HCT116 (cell line): ENCODE data around the gene TMEM184A. TPM values are rescaled to one million over a fixed set of nuclear protein-coding genes. Genes with fewer than 3 reads are reported as not detected.

Experiments used
- ATAC-seq: fragments of 200-7000 bp; cut with Tn5 transposase; 2 replicates; pipeline ENCODE4 v1.9.1; 2020; ENCODE audit warnings: mild to moderate bottlenecking, moderate library complexity
- BruUV-seq: library from RNA; stranded (reverse); fragments of 400-500 nt; replicated peaks from 2 replicates; lab custom pipeline; 2021; lab: Mats Ljungman, UMichigan
- CTCF ChIA-PET: fragments of 300-600 bp; sonication (Branson Sonifier 250); formaldehyde crosslinking; loops from one replicate; lab custom pipeline; 2021; ENCODE audit warnings: antibody characterized with exemption; lab: Charles Lee
- POLR2A ChIA-PET: fragments of 300-600, 350-600 bp; sonication (Branson Sonifier 250); formaldehyde crosslinking; loops from one replicate; lab custom pipeline; 2021; ENCODE audit warnings: antibody characterized with exemption; lab: Charles Lee
- RAD21 ChIA-PET, 2 experiments: fragments of 300-600 bp; sonication (Branson Sonifier 250); formaldehyde crosslinking; loops; one replicate each; lab custom pipeline; 2023; ENCODE audit warnings: low total read pairs in 2 of 2; ENCODE audit not compliant: uncharacterized antibody in 2 of 2, unreplicated experiment in 2 of 2, low non-redundant PET in 1 of 2; lab: Charles Lee
- DNase-seq: peaks from one replicate; pipeline ENCODE4 v3.0.0-alpha.2; 2010; ENCODE audit warnings: low read depth, low spot score
- H2AFZ ChIP-seq: fragments of 200-600 bp; shearing (Covaris generic), sonication (generic); 2 replicates; pipeline ENCODE4 v1.6.1; 2017; ENCODE audit warnings: low read depth, mixed run types, mixed read lengths, antibody characterized with exemption, low read length; ENCODE audit not compliant: poor library complexity, severe bottlenecking
- H3K27ac ChIP-seq: 2 replicates; pipeline ENCODE4 v1.5.1; 2012; ENCODE audit warnings: low read depth, low read length
- H3K27me3 ChIP-seq: fragments of 200-600 bp; sonication (generic); 2 replicates; pipeline ENCODE4 v1.6.1; 2016; ENCODE audit warnings: mixed run types, low read length, mixed read lengths; ENCODE audit not compliant: insufficient read depth
- H3K36me3 ChIP-seq, 2 experiments: fragments of 200-500 bp in 1 of 2; fragments of 200-600 bp in 1 of 2; sonication (Bioruptor generic) in 1 of 2; sonication (generic) in 1 of 2; 2 replicates each; pipeline versions ENCODE4 v1.5.1 to v1.6.1; 2014 to 2016; ENCODE audit warnings: low read length in 2 of 2, inconsistent platforms in 1 of 2, mixed read lengths in 1 of 2, mixed run types in 1 of 2; ENCODE audit not compliant: insufficient read depth in 2 of 2, control insufficient read depth in 1 of 2
- H3K4me1 ChIP-seq, 2 experiments: fragments of 200-600 bp in 1 of 2; sonication (generic) in 1 of 2; 2 replicates each; pipeline versions ENCODE4 v1.5.1 to v1.6.1; 2012 to 2017; ENCODE audit warnings: low read length in 2 of 2, inconsistent platforms in 1 of 2, mild to moderate bottlenecking in 1 of 2, mixed read lengths in 1 of 2, mixed run types in 1 of 2, moderate library complexity in 1 of 2; ENCODE audit not compliant: insufficient read depth in 2 of 2, control insufficient read depth in 1 of 2
- H3K4me2 ChIP-seq: fragments of 200-600 bp; sonication (generic); 2 replicates; pipeline ENCODE4 v1.6.1; 2017; ENCODE audit warnings: mixed run types, low read length, mixed read lengths
- H3K4me3 ChIP-seq, 2 experiments: fragments of 200-600 bp in 1 of 2; sonication (generic) in 1 of 2; replicated peaks in 1 of 2; 2 replicates each; pipeline ENCODE4 v1.5.1; 2011 to 2016; ENCODE audit warnings: low read length in 2 of 2, control low read depth in 1 of 2, low read depth in 1 of 2, mild to moderate bottlenecking in 1 of 2, mixed read lengths in 1 of 2, mixed run types in 1 of 2
- H3K79me2 ChIP-seq: fragments of 200-600 bp; sonication (generic); 2 replicates; pipeline ENCODE4 v1.6.1; 2017; ENCODE audit warnings: mild to moderate bottlenecking, mixed run types, low read length, moderate library complexity, mixed read lengths; ENCODE audit not compliant: insufficient read depth
- H3K9ac ChIP-seq: fragments of 200-600 bp; sonication (generic); 2 replicates; pipeline ENCODE4 v1.6.1; 2016; ENCODE audit warnings: low read length, mixed read lengths
- H3K9me2 ChIP-seq: fragments of 200-600 bp; sonication (generic), shearing (Covaris generic); 2 replicates; pipeline ENCODE4 v1.6.1; 2017; ENCODE audit warnings: mixed run types, mild to moderate bottlenecking, moderate library complexity; ENCODE audit not compliant: insufficient read depth
- H3K9me3 ChIP-seq, 2 experiments: fragments of 200-500 bp in 1 of 2; fragments of 200-600 bp in 1 of 2; sonication (Bioruptor generic) in 1 of 2; sonication (generic) in 1 of 2; 2 replicates each; pipeline ENCODE4 v1.6.1; 2014 to 2017; ENCODE audit warnings: low read length in 2 of 2, mixed read lengths in 2 of 2, inconsistent platforms in 1 of 2, low read depth in 1 of 2, mild to moderate bottlenecking in 1 of 2, mixed run types in 1 of 2, moderate library complexity in 1 of 2; ENCODE audit not compliant: control insufficient read depth in 1 of 2, insufficient read depth in 1 of 2
- H4K20me1 ChIP-seq: fragments of 200-600 bp; sonication (generic), shearing (Covaris generic); 2 replicates; pipeline ENCODE4 v1.6.1; 2017; ENCODE audit warnings: mixed run types, mild to moderate bottlenecking, moderate library complexity; ENCODE audit not compliant: insufficient read depth
- CEBPB ChIP-seq: IDR thresholded peaks from 2 replicates; pipeline ENCODE4 v1.6.1; 2012; ENCODE audit warnings: low read depth
- EGR1 ChIP-seq: IDR thresholded peaks from 2 replicates; pipeline ENCODE4 v1.6.1; 2012; ENCODE audit warnings: low read depth
- ELF1 ChIP-seq: IDR thresholded peaks from 2 replicates; pipeline ENCODE4 v1.6.1; 2012; ENCODE audit warnings: low read depth, borderline replicate concordance
- JUND ChIP-seq: IDR thresholded peaks from 2 replicates; pipeline ENCODE4 v1.6.1; 2012
- RAD21 ChIP-seq: IDR thresholded peaks from 2 replicates; pipeline ENCODE4 v1.6.1; 2012; ENCODE audit warnings: low read depth, mild to moderate bottlenecking
- SIN3A ChIP-seq: IDR thresholded peaks from 2 replicates; pipeline ENCODE4 v1.6.1; 2012; ENCODE audit warnings: low read depth
- SP1 ChIP-seq: IDR thresholded peaks from 2 replicates; pipeline ENCODE4 v1.6.1; 2012; ENCODE audit warnings: low read depth
- SRF ChIP-seq: IDR thresholded peaks from 2 replicates; pipeline ENCODE4 v1.6.1; 2012; ENCODE audit warnings: low read depth
- ZBTB33 ChIP-seq: IDR thresholded peaks from 2 replicates; pipeline ENCODE4 v1.6.1; 2011; ENCODE audit warnings: mild to moderate bottlenecking, low read length, moderate library complexity; ENCODE audit not compliant: insufficient replicate concordance; ENCODE audit errors: extremely low read depth
- intact Hi-C: fragments of 100-400 bp; cut with micrococcal nuclease; formaldehyde crosslinking; loops from 2 replicates; pipeline ENCODE4 v1.10.0; 2022
- total RNA-seq: library from RNA; stranded (reverse); gene quantifications from one replicate; pipeline ENCODE4 v1.2.1, GENCODE V29; 2021; ENCODE audit not compliant: unreplicated experiment

TMEM184A gene
- total RNA-seq, 1 experiment from 2014 or later = 34.8 TPM

GRCh38 chr7:1567049-1567771 lies 11.2 kb upstream of the TMEM184A start:
- H3K27ac ChIP-seq = peak overlapping the region; percentile 98
- ChIA-PET RAD21 (no interaction called here), CTCF (no interaction called here), POLR2A (no interaction called here)
- BruUV-seq = no TSS peak
- H3K9me2 ChIP-seq = no peaks in the 10 kb centered on the region
- peak overlapping the region; percentile 93 for H3K4me2 ChIP-seq
- peak overlapping the region; percentile 96 for H3K9ac ChIP-seq
- peaks cover 34% of the 10 kb centered on the region for H3K79me2 ChIP-seq
- intact Hi-C loops = no loop called here
- DNase-seq (peak; percentile 71), ATAC-seq (peak; percentile 27)
- H3K9me3 ChIP-seq = no peaks in the 10 kb centered on the region
- H2AFZ ChIP-seq = no peak overlapping the region
- H3K4me3 ChIP-seq = peak overlapping the region; percentile 55 to 93
- TF ChIP-seq EGR1 (no peak), JUND (no peak), RAD21 (no peak), ELF1 (no peak), ZBTB33 (no peak), SP1 (no peak), CEBPB (no peak), SIN3A (no peak), SRF (no peak)
- peaks cover 48 to 62% of the 10 kb centered on the region in 2 experiments for H3K4me1 ChIP-seq
- H3K36me3 ChIP-seq = no peaks in the 10 kb centered on the region; a peak in 1 of 4 replicates
- no peaks in the 10 kb centered on the region for H4K20me1 ChIP-seq
- H3K27me3 ChIP-seq = no peaks in the 10 kb centered on the region
